Omental fat pad (tissue), 4 donors: ENCODE measurements around the gene MRGPRX2. TPM values are rescaled to one million over a fixed set of nuclear protein-coding genes. Genes with fewer than 3 reads are reported as not detected.

Experiments
- ATAC-seq: fragments of 150-250 bp; one replicate; pipeline ENCODE4 v1.9.1; 2016; ENCODE audit warnings: mild to moderate bottlenecking, moderate library complexity; ENCODE audit not compliant: low FRiP score
- DNase-seq: peaks from one replicate; pipeline ENCODE4 v3.0.0-alpha.2; 2019; ENCODE audit warnings: low spot score
- total RNA-seq, 4 donors: library from RNA; depleted of rRNA; stranded (reverse); fragments of >200 nt; gene quantifications; one replicate each; pipeline ENCODE4 v1.1.0, GENCODE V29; 2016
- TF ChIP-seq, protein P1 (sequence below), 3 donors: fragments of 450-650 bp; IDR thresholded peaks; one replicate each; pipeline ENCODE4 v1.5.1; 2016 to 2017; ENCODE audit warnings: antibody characterized with exemption in 3 of 3, mild to moderate bottlenecking in 3 of 3, moderate library complexity in 2 of 3

Gene MRGPRX2
- total RNA-seq, 4 donors from 2014 or later, result 0.31 TPM; not detected in 3

DNA sequence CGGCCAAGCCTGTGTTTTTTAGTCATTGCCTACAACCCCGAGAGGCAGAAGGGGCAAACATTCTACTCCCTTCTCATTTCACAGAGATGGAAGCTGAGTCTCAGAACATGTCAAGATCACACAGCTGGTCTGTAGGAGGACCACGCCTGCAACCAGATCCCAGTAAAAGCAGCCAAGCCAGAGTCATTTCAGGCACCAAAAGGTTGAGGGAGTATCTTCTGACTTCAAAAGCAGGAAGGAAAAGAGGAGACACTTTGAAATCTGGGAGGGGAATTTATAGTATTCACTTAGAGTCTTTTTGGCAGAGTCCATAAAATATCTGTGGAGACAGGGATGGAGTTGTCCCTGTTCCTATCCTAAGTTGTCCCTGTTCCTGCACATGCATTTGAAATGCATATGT, 38.6 kb upstream of the MRGPRX2 start:
- TF ChIP-seq, protein P1, sequence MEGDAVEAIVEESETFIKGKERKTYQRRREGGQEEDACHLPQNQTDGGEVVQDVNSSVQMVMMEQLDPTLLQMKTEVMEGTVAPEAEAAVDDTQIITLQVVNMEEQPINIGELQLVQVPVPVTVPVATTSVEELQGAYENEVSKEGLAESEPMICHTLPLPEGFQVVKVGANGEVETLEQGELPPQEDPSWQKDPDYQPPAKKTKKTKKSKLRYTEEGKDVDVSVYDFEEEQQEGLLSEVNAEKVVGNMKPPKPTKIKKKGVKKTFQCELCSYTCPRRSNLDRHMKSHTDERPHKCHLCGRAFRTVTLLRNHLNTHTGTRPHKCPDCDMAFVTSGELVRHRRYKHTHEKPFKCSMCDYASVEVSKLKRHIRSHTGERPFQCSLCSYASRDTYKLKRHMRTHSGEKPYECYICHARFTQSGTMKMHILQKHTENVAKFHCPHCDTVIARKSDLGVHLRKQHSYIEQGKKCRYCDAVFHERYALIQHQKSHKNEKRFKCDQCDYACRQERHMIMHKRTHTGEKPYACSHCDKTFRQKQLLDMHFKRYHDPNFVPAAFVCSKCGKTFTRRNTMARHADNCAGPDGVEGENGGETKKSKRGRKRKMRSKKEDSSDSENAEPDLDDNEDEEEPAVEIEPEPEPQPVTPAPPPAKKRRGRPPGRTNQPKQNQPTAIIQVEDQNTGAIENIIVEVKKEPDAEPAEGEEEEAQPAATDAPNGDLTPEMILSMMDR (IDR thresholded peaks at IDR 0.05), result no peak
- no peak for ATAC-seq
- DNase-seq, result no peak

GRCh38 chr11:19094859-19095258, 34.3 kb upstream of the MRGPRX2 start:
- TF ChIP-seq, protein P1 (IDR thresholded peaks at IDR 0.05), result no peak
- ATAC-seq, result no peak
- no peak for DNase-seq

DNA sequence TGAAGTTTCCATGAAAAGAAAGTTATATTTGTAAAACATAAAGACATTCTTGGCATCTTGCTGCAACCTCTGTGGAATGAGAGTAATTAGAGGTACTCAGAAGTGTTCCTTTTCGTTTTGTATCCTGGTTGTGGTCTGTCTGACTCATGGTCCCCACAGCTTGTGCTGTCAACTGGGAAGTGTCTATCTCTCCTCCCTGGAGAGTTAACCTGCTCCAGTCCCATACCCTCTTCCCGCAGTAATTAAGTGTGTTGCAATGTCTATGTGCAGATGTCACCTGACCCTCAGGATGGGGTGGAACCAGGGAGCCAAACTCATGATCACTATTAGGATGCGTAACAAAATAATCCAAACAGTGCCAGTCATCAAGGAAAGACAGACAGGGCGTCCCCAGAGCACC, 33.5 kb upstream of the MRGPRX2 start:
- ATAC-seq (no peak), DNase-seq (no peak)
- TF ChIP-seq, protein P1 (IDR thresholded peaks at IDR 0.05), result no peak

- ATAC-seq (no peak), DNase-seq (no peak)
- TF ChIP-seq, protein P1 (IDR thresholded peaks at IDR 0.05), result no peak
Observed at GRCh38 chr11:19092850-19093249, 32.3 kb upstream of the MRGPRX2 start.

DNA sequence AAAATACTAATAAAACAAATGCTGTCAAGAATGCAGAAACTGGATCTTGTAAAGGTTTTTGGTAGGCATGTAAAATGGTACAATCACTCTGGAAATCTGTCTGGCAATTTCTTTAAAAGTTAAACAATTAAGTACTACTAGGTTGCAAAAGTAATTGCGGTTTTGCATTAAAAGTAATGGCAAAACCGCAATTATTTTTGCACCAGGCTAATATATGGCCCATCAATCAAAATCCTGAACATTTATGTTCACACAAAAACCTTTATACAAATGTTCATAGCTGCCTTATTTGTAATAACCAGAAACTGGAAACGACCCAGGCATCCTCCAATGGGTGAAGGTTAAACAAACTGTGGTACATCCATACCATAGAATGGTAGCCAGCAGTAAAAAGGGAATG, 31.8 kb upstream of the MRGPRX2 start:
- TF ChIP-seq, protein P1 (IDR thresholded peaks at IDR 0.05), result no peak
- ATAC-seq (no peak), DNase-seq (no peak)

DNA sequence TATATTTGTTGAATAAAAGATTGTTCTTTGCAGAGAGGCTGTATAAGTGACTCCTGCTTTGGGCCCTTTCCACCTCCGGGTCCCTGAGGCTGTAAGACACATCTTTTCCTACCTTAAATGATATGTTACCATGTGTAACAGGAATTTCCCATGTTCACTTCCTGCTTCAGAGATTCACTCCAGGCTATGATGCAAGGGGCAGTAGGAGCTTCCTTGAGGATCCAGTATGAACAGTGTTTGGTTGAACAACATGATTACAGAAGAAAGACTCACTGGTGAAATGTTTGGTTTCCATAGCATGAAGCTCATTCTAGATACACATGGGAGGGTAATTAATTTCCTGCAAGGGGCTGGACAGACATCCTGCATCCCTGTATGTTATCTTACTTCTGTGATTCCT, 30.8 kb upstream of the MRGPRX2 start:
- ATAC-seq, result no peak
- DNase-seq, result no peak
- TF ChIP-seq, protein P1 (IDR thresholded peaks at IDR 0.05), result no peak

GRCh38 chr11:19089421-19089820, 28.9 kb upstream of the MRGPRX2 start:
- no peak for DNase-seq
- TF ChIP-seq, protein P1 (IDR thresholded peaks at IDR 0.05), result no peak
- ATAC-seq, result no peak
